Stimulated activated CD8-positive, alpha-beta memory T cell treated with anti-CD3 and anti-CD28 coated beads, Interleukin-15, amount 100 ng/mL, for 1 hour (primary cell): ENCODE measurements around the gene VSIR.

ENCODE experiments used
- DNase-seq: peaks from one replicate; pipeline ENCODE4 v3.0.0-alpha.2; 2020; ENCODE audit warnings: low read depth

Gene VSIR

DNA sequence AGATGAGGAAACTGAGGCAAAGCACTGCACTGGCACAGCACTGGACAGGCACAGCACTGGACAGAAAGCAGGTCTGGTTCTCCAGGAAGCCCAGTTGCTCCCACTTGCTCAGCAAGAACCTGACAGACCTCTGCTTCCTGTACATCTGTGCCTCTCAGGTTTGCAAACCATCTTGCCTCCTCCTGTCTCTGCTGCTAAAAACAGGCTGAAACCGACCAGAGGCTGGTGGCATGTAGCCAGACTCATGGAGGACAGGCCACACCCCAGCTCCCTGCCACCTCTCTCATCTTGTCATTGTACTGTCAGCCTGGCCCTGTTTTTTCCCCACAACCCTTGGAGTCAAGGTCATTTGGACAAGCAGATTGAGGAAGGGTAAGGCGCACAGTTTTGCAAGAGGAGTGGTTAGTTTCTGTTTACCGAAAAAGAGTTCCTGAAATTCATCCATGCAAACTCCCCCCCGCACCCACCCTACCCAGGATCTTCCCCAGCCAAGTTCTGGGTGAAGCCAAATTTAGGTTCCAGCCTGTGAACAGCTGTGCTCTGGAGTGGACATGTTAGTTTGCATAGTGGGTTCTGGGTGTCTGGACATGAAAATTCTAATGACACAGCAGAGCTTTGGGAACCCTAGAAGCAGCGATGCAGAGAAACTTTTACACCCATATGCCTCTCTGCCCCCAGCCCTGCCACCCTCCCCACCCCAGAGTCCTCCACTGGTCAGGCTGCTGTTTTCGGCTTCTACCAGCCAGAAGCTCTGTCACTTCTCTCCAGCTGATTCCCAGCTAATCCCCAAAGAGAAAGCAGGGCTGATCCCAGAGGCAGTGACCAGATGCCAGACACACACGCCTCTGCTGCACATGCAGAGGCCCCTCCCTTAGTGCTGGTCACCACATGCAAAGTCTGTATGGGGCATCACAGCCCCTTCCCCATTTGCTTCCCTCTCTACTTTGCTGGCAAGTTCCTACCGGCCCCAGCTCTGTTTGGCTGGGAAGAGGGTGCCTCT, 45.3 kb downstream of the VSIR start:
- DNase-seq: no peak

DNA sequence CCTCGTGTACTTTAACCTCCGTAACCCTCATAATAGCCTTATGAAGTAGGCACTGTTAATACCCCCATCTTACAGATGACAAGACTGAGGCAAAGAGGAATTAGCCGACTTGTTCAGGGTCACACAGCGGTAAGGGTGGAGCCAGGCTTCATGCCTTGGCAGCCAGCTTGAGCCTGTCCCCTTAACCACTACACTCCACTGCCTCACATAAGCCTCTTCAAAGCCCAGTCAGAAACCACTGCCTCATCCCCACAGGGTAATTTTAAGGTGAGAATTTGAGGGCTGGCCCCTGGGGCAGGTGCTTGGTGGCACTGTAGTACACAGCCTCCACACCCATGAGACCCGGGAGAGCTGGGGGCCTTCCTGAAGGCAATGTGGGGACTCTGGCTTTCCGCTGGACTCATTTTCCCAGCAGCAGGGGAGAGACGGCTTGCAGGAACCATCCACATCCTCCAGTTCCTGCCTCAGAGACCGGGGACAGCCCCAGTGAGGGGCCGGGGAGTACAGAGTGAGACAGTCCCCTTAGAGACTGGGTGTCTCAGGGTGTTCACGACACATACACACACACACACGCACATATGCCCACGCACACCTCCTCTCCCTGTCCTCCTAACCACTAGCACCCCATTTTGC, 46.1 kb downstream of the VSIR start:
- DNase-seq: no peak

DNA sequence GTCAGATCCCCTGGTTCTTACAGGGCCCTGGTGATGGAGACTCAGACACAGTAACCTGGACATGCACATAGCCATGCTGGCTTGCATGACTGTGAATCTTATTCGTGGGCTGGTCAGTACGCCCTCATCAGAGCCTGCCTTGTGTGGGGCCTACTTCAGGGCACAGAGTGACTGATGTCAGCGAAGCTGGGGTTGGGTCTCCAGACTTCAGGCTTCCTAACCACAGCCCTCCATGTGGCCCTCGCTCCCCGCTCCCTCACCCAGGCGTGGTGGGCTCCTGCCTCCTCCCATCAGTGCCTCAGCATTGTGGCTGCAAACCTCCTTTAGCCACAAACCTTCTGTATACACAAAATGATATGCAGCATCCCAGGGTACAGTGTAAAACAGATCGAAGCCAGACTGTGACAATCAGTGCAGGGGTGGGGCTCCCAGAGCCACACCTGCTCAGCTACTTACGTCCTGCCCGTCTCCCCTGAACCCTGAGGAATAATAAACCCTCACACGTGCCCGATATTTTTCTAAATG, 46.7 kb downstream of the VSIR start:
- no peak for DNase-seq

DNA sequence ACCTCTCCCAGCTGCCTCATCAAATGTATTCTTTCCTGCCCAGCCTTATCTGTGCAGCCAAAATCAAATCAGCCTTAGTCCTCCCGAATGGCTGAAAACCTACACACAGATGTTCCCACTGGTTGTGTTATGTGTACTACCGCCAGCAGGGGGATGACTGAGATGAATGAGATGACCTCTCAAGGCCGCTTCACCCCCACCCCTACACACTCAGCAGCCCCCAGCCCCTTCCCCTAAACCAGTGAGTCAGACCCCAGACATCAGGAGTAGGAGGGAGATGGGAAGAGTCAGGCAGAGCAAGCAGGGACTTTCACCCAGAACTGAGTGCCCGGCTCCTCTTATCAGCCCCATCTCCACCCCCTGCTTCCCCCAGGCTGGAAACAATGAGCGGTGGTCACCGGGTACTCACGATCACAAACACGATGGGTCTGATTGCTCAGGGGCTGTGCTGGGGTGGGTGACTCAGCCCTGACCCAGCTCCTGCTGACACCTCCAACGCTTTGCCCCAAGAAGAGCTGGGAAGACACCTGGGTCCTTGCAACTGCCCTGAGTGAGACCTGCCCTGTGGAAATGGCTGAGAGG, 47.2 kb downstream of the VSIR start:
- no peak for DNase-seq

DNA sequence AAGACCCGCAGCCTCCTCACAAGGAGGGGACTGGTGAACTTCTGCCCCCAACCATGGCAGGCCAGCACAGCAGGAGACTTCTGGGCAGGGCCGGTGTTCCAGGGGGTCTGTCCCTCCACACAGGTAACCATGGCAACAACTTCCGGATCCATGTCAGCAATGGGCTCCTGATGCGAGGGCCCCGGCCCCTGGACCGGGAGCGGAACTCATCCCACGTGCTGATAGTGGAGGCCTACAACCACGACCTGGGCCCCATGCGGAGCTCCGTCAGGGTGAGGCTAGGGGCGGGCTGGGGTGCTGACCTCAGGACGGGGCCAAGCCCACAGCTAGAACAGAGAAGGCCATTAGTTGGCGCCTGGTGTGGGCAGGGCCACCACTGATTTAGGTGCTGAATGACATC, 48.1 kb downstream of the VSIR start:
- no peak for DNase-seq

DNA sequence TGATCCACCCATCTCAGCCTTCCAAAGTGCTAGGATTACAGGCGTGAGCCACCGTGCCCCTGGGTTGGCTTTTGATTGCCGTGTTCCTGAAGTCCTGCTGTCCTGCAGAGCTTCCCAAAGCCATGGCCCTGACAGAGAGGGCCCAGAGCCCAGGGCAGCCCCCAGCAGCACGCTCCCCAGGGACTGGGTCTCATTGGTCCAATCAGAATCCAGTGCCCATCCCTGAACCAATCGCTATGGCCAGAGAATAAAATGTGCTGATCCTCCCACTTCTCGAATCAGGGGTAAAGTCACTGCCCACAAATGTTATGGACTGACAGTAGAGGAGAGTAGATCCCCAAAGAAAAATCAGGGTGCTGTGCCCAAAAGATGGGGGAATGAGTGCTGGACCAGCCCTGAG, 48.8 kb downstream of the VSIR start:
- no peak for DNase-seq

DNA sequence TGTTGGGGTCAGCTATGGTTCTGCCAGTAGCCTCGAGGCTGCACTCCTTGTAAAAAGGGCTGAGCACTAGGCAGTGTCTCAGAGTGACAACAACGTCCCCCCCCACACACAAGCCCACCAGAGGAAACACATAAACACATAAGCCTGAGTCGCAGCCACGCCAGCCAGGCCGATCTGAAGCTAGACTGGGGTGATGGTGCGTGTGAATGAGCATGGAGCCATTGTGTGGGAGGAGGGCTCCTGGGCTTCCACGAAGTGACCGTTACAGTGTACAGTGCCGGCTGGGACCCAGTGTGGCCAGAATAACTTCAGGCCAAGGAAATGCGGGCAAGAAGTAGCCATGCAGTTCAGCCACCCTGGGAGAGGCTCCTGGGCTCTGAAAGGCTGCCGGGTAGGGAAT, 50.0 kb downstream of the VSIR start:
- no peak for DNase-seq

DNA sequence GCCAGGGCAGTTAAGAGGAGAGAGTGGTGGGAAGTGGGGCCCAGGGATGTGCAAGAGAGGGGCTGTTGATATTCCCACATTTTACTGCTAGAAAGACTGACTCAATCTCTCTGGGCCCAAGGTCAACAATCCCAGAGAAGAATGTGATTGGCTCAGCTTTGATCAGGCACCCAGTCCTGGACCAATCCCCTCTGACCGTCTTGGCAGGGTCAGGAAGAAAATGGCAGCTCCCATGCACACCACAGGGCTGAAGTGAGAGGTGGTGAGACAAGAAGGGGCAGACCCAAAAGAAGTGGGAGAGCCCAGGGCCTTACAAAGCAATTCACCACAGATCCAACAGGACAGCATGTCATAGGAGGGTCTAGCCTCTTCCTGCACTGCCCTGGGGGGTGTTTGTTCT, 50.5 kb downstream of the VSIR start:
- no peak for DNase-seq

DNA sequence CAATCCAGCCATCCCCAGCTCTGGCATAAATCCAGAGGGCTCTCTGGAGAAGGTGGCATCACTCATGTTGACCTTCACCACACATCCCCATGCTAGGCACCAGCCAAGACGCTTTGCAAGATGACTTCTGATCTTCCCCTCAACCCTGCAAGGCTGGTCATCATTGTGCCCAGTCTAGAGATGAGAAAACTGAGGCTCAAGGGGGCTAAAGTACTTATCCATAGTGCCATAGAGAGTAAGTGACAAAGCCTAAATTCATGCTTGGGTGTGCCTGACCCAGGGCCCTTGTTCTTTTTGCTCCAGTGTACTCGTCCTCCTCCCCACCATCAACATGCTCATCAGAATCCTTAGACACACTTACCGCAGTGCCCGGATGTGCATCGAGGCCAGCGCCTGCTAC, 52.0 kb downstream of the VSIR start:
- DNase-seq: no peak

DNA sequence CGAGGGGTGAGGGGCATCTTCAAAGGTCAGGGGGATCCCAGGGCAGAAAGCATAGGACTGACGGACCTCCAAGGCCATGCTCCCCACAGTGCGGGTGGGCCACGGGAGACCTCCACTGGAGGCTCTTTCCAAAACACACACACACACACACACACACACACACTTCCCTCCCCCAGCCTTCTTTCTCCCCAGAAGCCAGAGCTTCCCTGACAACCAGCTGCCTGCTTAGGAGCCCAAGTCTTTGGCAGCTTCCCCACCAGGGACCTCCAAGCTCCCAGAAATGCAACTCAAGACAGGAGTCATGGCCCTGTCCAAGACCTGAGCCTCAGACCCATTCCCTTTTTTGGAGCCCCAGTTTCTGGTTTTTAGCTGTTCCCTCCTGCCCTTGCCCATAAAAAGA, 53.0 kb downstream of the VSIR start:
- no peak for DNase-seq

DNA sequence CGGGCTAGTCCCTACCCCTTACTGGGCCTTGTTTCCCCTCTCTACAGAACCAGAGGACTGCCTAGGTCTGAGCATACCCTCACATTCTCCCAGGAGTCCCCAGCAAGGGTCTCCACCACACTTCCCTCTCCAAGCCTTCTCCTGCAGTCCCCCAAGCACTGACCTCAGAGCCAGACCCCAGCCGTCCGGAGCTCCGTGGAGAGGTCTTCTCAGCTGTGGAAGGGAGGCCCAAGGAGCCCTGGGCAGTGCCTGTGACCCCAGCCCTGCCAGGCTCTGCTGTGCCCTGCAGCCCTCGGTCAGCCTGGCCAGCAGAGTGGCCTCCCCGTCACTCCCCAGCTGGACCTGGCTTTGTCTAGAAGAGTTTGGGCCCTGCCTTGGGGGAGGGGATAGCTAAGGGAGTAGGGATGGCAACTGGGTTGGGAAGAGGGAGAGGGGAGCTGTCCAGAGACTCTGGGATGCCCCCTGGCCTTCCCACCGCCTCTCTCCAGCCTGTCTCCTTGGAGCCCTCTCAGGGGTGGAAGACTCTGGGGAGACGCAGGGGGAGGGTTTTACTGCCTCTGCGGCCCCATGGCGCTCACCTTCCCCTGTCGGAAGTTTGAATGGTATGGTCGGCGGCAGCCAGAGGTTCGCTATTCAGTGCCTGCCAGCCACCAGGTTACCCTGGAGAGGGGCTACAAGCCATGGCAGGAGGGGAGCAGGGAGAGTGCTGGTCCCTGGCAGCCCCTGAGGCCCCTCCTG, 53.7 kb downstream of the VSIR start, which contains the start of gene C10orf105:
Gene C10orf105 (minus strand): TSS at position 315 of the 738 bp plus-strand sequence. CDS start 3,441 bp downstream, outside the sequence.
- no peak for DNase-seq

DNA sequence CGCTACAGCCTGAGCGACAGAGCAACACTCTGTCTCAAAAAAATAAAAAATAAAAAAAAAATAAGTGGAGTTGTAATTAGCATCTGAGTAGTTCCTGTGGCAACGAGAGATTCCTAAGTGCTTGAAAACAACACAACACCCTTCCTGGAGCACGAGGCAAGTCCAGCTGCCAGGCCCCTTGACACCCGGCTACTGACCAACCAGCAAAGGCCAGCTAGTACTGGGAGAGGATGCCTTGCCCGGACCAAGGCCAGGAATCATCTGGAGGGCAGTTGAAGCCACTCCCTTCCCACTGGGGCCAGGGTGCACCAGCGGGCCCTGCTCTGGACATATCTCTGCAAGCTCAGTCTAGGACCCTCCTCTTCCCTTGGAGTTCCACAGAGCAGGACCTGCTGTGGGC, 54.3 kb downstream of the VSIR start:
- no peak for DNase-seq

DNA sequence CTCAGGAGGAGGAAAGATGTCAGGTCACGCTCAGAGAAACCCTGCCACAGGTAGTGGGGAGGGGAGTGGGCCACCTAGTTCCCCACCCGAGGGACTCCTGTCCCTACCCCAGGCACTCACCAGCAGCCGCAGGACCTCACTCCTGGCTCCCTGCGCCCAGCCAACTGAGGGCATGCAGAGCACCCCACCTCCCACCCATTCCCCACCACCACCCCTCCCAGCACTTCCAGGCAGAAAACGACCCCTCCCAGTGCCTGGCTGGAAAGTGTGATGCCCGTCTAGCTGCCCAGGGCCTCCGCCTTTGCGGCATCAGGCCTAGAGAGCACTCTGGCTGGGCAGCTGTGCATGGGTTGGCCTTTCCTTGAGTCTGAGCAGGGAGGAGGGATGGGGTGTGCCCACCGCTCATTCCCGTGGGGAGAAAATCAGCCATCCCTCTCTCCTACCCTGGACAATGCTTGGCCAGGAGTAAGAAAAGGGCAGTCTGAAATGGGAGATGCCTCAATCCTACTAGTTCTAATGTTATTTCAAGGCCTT, 55.1 kb downstream of the VSIR start:
- no peak for DNase-seq

DNA sequence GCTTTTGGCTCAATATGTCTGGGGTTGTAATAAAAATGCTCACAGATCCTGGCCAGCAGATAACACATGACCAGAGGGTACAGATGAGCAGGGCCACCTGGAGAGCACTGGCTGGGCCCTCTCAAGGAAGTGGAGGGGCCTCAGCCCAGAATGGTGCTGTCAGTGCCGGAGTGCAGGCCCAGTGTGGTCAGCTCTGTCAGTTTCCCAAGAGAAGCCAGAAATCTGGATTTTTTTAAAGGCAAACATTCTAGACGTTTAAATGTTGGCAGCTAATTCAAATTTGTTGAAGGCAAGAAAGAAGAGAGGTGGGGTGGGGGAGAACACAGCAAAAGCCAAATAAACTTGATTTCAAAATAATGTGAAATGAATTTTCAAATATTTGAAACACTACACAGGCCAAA, 55.8 kb downstream of the VSIR start:
- DNase-seq: no peak

DNA sequence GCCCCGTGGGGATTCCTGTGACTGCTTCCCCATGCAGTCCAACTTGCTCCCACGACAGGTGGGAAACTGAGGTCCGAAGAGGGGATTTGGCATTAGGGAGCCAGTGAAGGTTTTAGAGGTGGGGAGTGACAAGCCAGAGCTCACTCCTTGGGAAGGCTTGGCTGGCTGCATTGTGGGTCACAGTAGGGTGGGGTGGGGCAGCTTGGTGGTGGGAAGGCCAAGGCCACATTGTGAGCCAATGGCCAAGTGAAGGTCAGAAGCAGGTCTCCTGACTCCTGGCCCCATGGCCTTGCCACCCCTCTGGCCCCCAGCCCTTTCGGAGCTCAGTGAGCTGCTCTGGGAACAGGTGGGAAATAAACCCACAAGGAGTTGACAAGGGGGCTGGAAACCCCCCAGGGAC, 56.3 kb downstream of the VSIR start:
- DNase-seq: no peak

DNA sequence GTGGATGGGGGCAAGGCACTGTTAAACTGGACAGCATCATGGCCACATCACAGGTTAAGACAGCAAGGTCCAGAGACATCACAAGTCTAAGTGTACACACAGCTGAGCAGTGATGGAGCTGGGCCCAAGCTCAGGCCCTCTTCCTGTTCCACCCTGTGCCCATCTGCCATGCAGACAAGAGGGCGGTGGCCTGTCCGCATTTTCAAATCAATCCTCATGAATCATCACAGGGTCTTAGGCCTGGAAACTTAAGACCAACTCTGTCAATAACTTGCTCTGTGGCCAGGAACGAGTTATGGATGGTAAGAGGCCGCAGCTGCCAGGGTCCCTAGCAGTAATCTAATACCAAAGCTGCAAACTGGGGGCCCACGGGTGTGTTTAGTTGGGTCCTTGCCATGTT, 56.9 kb downstream of the VSIR start:
- no peak for DNase-seq

DNA sequence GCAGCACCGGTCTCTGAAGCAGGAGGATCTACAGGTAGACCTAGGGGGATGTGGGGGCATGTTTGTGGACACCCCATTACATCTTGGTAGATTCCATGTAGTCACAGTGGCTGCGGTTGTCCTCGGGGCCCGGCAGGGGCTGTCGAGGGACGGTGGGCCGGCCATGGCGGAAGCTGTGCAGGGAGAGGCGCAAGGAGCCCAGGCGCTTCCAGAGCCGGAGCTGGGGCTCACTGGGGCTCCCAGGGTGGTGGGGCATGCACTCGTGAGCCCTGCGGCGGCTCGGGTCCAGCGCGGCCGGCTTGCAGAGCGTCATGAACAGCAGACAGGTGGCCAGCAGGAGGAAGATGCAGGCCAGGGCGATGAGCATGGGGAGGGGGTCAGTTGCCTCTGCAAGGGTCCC, 57.5 kb downstream of the VSIR start:
- DNase-seq: no peak

DNA sequence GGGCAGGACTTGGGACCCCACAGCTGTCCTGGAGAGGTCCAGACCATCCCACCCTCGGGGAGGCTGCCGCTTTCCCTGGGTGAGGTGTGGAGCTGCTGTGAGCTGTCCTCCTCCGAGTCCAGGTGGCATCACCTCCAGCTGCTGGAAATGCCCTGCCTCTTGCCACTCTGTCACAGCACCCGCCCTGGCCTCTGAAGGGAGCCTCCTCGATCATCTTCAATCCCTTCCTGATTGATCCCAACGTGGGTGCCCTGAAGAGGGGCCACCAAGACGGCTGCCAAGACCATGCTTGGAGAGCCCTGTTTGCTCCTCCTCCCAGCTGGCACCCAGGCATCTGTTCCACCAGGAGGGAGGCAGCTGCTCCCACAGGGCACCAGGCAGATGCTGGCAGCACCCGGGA, 58.3 kb downstream of the VSIR start:
- no peak for DNase-seq

DNA sequence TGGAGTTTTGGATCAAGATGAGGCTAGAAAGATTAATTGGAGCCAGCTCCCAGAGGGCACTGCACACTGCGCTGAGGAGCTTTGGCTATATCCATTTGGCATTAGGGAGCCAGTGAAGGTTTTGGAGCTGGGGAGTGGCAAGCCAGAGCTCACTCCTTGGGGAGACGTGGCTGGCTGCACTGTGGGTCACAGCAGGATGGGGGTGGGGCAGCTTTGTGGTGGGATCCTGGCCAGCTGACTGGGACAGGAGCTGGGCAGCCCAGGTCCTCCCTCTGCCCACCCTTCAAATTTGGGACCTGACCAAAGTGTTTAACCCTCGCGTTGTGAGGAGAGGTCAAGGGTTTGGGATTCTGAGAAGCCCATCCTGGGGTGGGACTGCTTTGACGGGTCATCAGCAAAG, 58.7 kb downstream of the VSIR start:
- no peak for DNase-seq

DNA sequence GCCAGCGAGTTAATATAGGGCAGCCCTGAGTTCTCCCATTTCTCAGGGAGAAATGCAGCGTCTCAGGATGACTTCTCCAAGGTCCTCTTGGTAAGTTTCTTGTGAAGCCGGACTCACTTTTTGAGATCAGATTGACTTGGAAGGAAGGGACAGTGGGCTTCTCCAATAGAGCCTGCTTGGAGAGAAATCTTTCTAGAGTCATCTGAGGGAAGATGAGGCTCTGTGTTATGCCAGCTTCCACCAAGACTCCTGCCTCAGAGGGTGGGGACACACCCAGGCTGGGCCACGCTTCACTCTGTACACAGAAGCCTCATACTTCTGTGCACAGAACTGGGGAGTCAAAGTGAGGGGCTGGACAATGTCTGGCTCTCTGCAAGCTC, 59.3 kb downstream of the VSIR start:
- DNase-seq: no peak

DNA sequence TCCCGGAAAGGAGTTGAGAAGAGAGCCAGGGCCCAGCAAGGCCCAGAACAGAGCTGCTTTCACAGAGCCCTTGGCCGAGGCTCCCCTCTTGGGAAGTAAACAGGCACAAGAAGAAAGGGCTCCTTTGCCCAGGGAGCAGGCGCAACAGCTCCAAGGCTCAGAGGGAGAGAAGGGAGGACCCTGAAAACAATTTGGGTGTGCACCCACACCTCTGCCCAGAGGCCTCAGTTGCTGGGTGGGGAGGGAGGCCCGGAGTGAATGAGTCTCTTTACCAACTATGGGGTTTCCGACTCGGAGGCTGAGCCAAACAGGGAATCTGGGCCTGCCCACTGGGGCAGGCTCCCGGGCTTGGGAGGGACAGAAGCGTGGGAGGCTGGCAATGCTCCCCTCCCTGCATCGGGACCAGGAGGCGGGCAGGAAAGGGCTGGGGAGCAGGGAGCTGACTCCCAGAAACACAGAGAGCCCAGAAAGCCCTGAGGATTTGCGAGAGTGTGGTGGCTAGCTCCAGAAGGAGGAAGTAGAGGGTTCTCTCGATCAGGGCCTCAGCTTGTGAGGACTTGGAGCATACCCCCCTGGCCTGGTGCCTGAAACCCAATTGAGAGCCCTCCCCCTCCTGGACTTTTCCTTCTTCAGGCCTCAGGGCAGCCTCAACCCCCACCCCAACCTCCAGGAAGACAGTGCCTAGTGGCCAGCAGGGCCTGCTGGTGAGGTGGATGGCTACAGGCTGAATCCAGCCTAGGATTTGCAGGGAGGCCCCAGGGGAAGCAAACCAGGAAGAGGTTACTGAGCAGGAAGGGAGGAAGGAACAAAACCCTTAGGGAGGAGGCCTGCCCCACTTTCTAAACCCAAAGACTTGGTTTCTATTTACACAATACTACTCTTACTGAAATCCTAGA, 59.9 kb downstream of the VSIR start:
- DNase-seq: no peak
